HG03060 (cell line): ENCODE results near the gene ING5.
"Not testable (repeated sequence)": the region's sequence is repeated elsewhere in the genome, so short reads cannot be mapped to it uniquely, and the experiment has no call there.

Experiments
- ATAC-seq: cut with Tn5 transposase; IDR thresholded peaks from one replicate; pipeline ENCODE4 v1.9.1; 2021; ENCODE audit warnings: low read depth, moderate number of reproducible peaks; ENCODE audit not compliant: unreplicated experiment

ING5 gene

DNA sequence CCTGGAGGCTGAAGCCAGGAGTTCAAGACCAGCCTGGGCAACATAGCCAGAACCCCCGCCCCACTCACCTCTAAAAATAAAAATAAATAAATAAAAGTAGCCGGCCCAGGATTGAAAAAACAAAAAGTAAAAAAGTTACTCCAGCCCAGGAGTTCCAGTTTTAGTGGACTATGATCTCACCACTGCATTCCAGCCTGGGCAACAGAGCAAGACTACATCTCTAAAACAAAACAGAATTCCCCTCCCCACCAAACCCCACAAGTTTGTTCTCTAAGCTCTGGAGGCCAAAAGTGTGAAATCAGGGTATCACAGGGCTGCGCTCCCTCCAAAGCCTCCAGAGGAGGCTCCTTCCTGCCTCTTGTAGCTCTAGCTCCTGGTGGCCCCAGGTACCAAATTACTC lies 34.3 kb downstream of the ING5 start:
- ATAC-seq = no peak

- ATAC-seq = no peak
Measured at GRCh38 chr2:241738040-241738686, 36.3 kb downstream of the ING5 start.

DNA sequence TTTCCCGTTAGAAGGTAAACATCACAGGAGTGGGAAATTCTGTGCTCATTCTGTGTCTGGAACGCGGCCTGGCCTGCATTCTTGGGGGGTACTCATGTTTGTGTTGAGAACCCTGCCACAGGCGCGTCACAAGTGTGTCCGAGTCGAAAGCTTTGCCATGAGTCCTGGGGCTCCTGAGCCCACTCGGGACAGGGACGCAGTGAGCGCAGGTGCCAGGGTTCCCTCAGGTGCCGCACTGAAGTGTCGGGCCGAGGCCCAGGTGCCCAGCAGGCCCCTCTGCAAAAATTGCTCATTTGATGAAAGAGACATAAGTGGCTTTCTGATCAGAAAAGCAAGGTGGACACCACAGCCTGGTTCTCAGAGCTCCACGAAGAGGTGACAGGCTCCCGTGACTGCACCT lies 37.3 kb downstream of the ING5 start:
- ATAC-seq = no peak

DNA sequence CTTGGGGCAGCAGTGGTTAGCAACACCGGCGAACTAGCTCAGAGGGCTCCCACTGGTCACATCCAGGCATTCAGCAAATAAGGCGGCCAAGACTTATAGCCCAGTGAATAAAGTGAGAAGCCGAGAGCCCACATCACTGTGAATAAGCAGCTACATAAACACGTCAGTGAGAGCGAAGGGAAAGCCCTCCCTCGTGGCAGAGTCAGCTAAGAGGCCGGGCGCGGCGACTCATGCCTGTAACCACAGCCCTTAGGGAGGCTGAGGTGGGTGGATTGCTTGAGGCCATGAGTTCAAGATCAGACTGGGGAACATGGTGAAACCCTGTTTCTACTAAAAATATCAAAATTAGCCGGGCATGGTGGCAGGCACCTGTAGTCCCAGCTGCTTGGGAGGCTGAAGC lies 37.8 kb downstream of the ING5 start:
- no peak for ATAC-seq

GRCh38 chr2:241741016-241741415 lies 39.2 kb downstream of the ING5 start:
- ATAC-seq = no peak

DNA sequence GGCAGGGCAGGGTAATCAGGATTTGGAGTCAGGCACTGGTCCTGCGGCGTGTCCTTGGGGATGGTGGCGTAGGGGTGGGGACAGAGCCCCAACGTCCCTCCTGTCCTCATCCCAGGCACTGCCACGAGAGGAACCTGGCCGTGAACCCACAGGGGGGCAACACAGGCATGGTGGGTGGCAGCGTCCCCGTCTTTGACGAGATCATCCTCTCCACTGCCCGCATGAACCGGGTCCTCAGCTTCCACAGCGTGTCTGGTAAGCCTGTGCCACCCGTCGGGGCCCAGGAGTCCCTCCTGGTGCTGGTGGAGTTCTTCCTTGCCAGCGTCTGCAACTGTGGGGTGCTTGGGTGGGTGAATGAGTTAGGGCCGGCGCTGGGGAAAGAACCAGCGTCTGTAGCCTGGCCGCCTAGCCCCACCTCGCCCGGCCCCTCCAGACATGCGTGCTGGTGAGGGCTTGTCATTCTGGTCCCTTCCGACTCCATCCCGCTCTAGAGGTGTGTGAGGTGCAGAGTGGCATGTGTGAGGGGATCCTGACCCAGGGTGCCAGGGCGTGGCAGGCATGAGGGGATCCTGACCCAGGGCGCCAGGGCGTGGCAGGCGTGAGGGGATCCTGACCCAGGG lies 40.6 kb downstream of the ING5 start:
- no peak for ATAC-seq

DNA sequence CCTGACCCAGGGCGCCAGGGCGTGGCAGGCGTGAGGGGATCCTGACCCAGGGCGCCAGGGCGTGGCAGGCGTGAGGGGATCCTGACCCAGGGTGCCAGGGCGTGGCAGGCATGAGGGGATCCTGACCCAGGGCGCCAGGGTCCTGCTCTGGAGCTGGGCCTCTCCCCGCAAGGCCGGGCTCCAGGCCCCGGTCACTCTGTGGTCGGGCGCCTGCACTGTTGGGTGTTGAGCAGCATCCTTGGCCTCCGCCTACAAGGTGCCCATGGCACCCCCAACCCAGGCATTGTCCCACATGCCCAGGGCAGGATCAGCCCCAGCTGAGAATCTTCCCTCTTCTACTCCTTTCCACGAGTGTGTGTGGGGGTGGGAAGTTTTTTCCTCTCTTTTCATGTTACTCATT lies 41.2 kb downstream of the ING5 start:
- ATAC-seq = not testable (repeated sequence)

DNA sequence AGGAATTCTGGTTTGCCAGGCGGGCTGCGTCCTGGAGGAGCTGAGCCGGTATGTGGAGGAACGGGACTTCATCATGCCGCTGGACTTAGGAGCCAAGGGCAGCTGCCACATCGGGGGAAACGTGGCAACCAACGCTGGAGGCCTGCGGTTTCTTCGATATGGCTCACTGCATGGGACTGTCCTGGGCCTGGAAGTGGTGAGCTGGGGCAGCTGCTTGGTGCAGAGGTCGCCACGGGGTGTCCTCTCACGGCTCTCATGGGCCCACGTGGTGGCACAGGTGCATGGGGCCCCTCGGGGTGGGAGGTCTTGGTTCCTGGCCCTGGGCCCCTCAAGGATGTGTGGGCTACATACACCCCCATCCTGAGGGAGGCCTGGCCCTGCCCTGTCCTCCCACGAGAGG lies 41.8 kb downstream of the ING5 start:
- ATAC-seq = no peak

DNA sequence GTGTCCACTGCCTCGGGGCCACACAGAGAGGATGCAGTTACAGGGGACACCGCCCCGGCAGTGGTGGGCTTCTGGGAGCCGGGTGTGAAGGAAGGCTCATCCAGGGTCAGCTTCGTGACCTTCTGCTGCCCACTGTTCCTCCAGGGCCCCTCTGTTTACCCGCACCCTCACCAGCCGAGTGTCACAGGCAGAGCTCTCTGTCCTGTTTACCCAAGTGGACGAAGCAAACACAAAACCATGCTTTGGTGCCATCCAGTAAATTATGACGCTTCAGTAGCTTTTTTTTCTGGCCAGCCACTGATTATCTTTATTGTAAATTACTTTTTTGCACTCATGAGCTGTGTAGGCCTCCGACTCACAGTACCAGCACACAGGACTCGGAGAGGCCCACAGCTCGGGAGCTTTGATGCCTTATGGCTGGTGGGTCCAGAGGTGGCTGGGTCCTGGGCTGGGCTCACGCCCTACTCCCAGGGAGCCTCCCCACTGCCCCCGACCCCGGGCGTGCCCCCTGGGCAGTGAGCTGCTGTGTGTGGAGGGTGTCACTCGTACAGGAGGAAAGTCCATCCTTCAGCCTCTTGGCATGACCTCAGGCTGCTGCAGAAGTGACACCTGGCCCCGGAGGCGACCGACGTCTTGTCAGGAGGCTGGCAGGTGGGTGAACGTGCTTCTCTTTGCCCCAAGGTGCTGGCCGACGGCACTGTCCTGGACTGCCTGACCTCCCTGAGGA lies 42.4 kb downstream of the ING5 start:
- no peak for ATAC-seq

DNA sequence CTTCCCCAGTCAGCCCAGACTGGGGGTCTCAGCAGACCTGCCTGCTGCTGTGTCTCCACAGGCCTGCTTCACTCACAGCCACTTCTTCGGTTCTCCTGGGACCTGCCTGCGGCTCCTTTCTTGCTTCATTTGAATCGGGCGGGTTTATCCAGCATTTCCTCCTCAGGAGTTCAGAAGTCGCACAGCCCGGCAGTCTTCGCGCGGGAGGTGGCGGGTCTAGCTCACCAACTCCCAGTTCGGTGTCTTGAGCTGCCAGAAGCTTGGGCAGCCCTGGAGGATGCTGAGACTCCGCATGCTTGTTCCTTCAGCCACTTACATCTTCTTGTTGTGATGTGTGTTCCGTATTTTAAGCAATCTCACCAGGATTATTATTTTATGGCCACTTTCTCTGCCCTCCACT lies 43.4 kb downstream of the ING5 start:
- no peak for ATAC-seq

DNA sequence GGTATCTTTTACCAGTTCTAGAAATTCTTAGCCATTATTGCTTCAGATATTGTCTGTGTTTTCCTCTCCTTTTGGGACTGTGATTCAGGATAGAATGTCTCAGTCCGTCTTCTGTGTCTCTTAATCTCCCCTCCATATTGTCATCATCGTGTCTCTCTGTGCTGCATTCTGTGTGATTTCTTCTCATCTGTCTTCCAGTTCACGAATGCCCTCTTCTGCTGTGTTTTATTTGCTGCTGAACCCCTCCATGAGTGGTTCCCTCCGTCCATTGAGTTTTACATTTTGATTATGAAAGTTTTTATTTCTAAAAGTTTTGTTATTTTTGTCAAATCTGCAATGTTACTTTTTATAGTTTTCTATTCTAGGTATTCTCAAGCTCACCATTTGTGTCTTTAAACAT lies 44.2 kb downstream of the ING5 start:
- no peak for ATAC-seq

- no peak for ATAC-seq
Measured at GRCh38 chr2:241748468-241749256, 46.8 kb downstream of the ING5 start.

- ATAC-seq = no peak
Measured at GRCh38 chr2:241750076-241750840, 48.4 kb downstream of the ING5 start.

- ATAC-seq = no peak
Measured at GRCh38 chr2:241751152-241751551, 49.3 kb downstream of the ING5 start.

- ATAC-seq = no peak
Measured at GRCh38 chr2:241751776-241752175, 49.9 kb downstream of the ING5 start.

GRCh38 chr2:241752253-241752652 lies 50.4 kb downstream of the ING5 start:
- no peak for ATAC-seq

DNA sequence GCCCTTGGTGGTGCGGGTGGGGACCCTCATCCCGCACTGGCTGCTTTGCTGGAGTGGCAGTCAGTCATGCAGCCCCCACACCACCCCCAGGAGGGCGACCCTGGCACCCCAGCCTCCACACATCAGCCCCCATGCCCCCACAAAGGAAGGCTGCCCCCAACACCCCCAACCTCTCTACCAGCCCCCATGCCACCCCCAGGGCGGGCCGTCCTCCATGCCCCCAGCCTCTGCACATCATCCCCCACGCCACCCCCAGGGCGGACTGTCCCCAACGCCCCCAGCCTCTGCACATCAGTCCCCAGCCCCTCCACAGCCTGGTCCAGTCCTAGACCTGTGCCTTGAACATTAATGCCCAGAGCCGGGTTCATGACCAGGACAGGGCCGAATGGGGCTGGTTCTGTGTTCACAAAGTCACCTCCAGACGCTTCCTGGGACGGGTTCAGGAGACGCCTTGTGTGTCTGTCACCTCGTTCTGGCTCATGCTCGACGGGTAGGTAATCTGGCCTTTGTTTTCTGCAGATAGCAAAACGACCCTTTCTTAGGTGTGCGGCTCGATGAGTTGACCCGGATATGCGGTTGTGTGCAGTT lies 50.9 kb downstream of the ING5 start:
- no peak for ATAC-seq

- no peak for ATAC-seq
Measured at GRCh38 chr2:241753493-241753892, 51.7 kb downstream of the ING5 start.

DNA sequence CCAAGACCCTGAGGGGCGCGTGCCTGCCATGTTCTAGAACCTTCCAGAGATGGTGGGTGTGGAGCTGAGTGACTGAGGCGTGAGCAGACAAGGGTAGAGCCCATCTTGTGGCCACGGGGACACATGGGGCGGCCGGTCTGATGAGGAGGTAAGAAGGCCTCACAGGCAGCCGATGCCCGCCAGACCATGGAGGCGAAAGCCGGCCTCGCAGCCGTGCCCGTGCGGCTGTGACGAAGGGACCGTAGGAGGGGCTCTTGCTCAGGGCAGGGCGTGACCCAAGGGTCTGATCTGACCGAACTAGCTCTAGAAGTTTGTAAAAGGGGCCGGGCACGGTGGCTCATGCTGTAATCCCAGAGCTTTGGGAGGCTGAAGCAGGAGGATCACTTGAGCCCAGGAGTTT lies 52.2 kb downstream of the ING5 start:
- no peak for ATAC-seq

DNA sequence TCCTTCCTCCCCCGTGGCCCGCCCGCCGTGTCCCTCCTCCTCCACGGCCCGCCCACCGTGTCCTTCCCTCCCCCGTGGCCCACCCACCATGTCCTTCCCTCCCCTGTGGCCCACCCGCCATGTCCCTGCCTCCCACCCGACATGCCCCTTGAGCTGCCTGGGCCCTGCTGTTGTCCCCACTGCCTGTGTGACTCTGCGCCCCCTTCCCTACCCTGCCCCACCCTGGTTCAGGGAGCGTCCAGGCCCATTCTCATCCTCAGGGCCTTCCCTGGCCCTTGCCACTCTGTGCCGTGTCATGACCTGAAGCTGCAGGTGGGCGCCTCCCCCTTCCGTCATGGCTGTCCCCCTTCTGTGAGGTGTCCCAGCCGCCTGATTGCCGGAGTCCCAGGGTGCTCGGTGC lies 53.3 kb downstream of the ING5 start:
- ATAC-seq = no peak
